Sigmoid colon (tissue), 7 donors: ENCODE results near the gene SPOPL. TPM values are rescaled to one million over a fixed set of nuclear protein-coding genes. Genes with fewer than 3 reads are reported as not detected.

Experiments used
- DNase-seq: peaks from one replicate; pipeline ENCODE4 v3.0.0-alpha.2; 2019
- H3K27ac ChIP-seq, 4 donors: fragments of 200-600 bp; sonication (generic); one replicate each; pipeline ENCODE4 v1.5.1; 2016 to 2019; ENCODE audit warnings: mild to moderate bottlenecking in 1 of 4
- H3K27me3 ChIP-seq, 3 donors: fragments of 200-600 bp; sonication (generic); one replicate each; pipeline ENCODE4 v1.5.1; 2019; ENCODE audit warnings: mild to moderate bottlenecking in 1 of 3
- H3K36me3 ChIP-seq, 4 donors: fragments of 200-600 bp; sonication (generic); one replicate each; pipeline ENCODE4 v1.5.1; 2016 to 2019
- H3K4me1 ChIP-seq, 4 donors: fragments of 200-600 bp; sonication (generic); one replicate each; pipeline ENCODE4 v1.5.1; 2017 to 2019
- H3K4me3 ChIP-seq, 4 donors: fragments of 200-600 bp; sonication (generic); one replicate each; pipeline ENCODE4 v1.5.1; 2017 to 2019; ENCODE audit warnings: mild to moderate bottlenecking in 2 of 4, moderate library complexity in 1 of 4
- H3K9me3 ChIP-seq, 4 donors: fragments of 200-600 bp in 3 of 4; sonication (generic) in 3 of 4; one replicate each; pipeline versions ENCODE4 v1.5.1 to v1.6.1; 2013 to 2019
- EP300 ChIP-seq, 4 donors: sonication (generic); formaldehyde crosslinking; IDR thresholded peaks; one replicate each; pipeline ENCODE4 v1.6.1; 2017; ENCODE audit warnings: antibody characterized with exemption in 4 of 4
- POLR2A ChIP-seq, 2 donors: fragments of 450-650 bp; IDR thresholded peaks; one replicate each; pipeline ENCODE4 v1.6.1; 2016; ENCODE audit warnings: antibody characterized with exemption in 2 of 2, mild to moderate bottlenecking in 2 of 2, moderate library complexity in 2 of 2
- POLR2AphosphoS5 ChIP-seq, 4 donors: sonication (generic); formaldehyde crosslinking; IDR thresholded peaks; one replicate each; pipeline ENCODE4 v1.6.1; 2017; ENCODE audit warnings: antibody characterized with exemption in 4 of 4
- WGBS, 2 donors: extraction: QIAGEN DNeasy Blood & Tissue Kit; methylation state at CpG; one replicate each; pipeline ENCODE4 v1.1.7; 2013; 5-methylcytosine and 5-hydroxymethylcytosine counted together
- intact Hi-C: fragments of 100-400 bp; cut with DNase I; formaldehyde crosslinking; loops from one replicate; pipeline ENCODE4 v1.15.1; 2023
- polyA plus RNA-seq, 3 donors: library from polyadenylated mRNA; stranded (reverse); fragments of 200-250 nt; gene quantifications; one replicate each; pipeline ENCODE4 v1.2.3, GENCODE V29; 2013
- total RNA-seq, 4 donors: library from RNA; depleted of rRNA; stranded (reverse); fragments of >200 nt; gene quantifications; one replicate each; pipeline ENCODE4 v1.1.0, GENCODE V29; 2016
- TF ChIP-seq, protein P1 (sequence below), 4 experiments: fragments of 450-650 bp in 3 of 4; fragments of 200-600 bp in 1 of 4; IDR thresholded peaks; one replicate each; pipeline ENCODE4 v1.5.1; 2016 to 2019; ENCODE audit warnings: antibody characterized with exemption in 4 of 4, mild to moderate bottlenecking in 3 of 4, moderate library complexity in 2 of 4
- donor health status: healthy with polysubstance abuse.
- donor health status: Bipolar disorder and iron deficiency.
- donor health status: healthy.

Gene SPOPL
- total and polyA plus RNA-seq, 7 donors, result 8.6 to 43.3 (median 29.1) TPM

DNA sequence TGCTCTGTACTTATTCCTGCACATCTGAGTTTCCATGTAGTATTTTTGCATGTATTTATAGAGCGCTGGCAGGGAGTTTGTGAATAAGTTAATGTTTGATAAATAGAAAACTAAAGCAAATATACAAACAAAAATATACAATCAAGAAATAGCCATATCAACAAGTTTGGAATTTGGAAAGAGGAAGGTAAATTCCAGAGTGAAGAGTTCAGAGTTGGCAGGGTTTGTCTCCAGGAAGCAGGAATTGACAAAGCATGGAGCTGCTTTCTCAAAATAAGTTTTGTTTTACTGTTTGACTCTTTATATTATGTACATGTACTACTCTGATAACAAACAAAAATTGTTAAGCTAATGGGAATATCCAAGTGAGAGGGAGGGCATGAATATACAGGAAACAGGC is 80.3 kb downstream of the SPOPL start:
- no peak overlapping the region for H3K4me3 ChIP-seq
- TF ChIP-seq POLR2A (IDR thresholded peaks at IDR 0.05) (no peak), POLR2AphosphoS5 (IDR thresholded peaks at IDR 0.05) (no peak), EP300 (IDR thresholded peaks at IDR 0.05) (no peak)
- TF ChIP-seq, protein P1, sequence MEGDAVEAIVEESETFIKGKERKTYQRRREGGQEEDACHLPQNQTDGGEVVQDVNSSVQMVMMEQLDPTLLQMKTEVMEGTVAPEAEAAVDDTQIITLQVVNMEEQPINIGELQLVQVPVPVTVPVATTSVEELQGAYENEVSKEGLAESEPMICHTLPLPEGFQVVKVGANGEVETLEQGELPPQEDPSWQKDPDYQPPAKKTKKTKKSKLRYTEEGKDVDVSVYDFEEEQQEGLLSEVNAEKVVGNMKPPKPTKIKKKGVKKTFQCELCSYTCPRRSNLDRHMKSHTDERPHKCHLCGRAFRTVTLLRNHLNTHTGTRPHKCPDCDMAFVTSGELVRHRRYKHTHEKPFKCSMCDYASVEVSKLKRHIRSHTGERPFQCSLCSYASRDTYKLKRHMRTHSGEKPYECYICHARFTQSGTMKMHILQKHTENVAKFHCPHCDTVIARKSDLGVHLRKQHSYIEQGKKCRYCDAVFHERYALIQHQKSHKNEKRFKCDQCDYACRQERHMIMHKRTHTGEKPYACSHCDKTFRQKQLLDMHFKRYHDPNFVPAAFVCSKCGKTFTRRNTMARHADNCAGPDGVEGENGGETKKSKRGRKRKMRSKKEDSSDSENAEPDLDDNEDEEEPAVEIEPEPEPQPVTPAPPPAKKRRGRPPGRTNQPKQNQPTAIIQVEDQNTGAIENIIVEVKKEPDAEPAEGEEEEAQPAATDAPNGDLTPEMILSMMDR (IDR thresholded peaks at IDR 0.05), result no peak
- DNase-seq, result no peak
- no peaks in the 10 kb centered on the region for H3K27me3 ChIP-seq
- WGBS, 2 donors, result 98 to 99% methylated on average over 1 of the region's 1 CpG
- intact Hi-C loops, result no loop called here
- H3K36me3 ChIP-seq, result peaks cover 0 to 24% (median 2%) of the 10 kb centered on the region in 4 donors
- H3K27ac ChIP-seq, result no peak overlapping the region
- peaks cover 0 to 8% (median 0%) of the 10 kb centered on the region in 4 donors for H3K9me3 ChIP-seq
- no peaks in the 10 kb centered on the region for H3K4me1 ChIP-seq

DNA sequence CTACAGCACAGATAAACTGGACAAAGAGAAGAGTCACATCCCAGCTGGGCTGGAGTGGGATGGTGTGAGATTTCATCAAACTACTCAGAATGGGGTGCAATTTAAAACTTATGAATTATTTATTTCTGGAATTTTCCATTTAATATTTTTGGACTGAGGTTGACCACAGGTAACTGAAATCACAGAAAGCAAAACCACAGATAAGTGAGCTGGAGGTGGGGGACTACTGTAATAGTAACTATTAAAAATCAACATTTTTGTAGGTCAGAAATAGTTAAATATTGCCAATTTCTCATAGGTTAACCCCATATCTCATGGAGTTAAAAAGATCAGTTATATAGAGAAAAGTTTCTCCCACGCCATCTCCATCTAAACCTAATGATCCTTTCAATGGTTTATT is 88.1 kb downstream of the SPOPL start:
- Histone ChIP-seq H3K27me3 (no peaks in the 10 kb centered on the region), H3K4me1 (no peaks in the 10 kb centered on the region), H3K4me3 (no peak overlapping the region), H3K9me3 (no peaks in the 10 kb centered on the region), H3K27ac (no peak overlapping the region), H3K36me3 (peaks cover 0 to 4% (median 0%) of the 10 kb centered on the region in 4 donors)
- intact Hi-C loops, result no loop called here
- WGBS, 2 donors, result 95 to 98% methylated on average over 1 of the region's 1 CpG
- DNase-seq, result no peak
- TF ChIP-seq EP300 (IDR thresholded peaks at IDR 0.05) (no peak), POLR2AphosphoS5 (IDR thresholded peaks at IDR 0.05) (no peak), POLR2A (IDR thresholded peaks at IDR 0.05) (no peak)
- TF ChIP-seq, protein P1 (IDR thresholded peaks at IDR 0.05), result no peak

GRCh38 chr2:138596403-138596802 is 94.8 kb downstream of the SPOPL start:
- no peak overlapping the region for H3K4me3 ChIP-seq
- peaks cover 0 to 15% (median 0%) of the 10 kb centered on the region in 4 donors for H3K36me3 ChIP-seq
- no peaks in the 10 kb centered on the region for H3K27me3 ChIP-seq
- no peaks in the 10 kb centered on the region for H3K9me3 ChIP-seq
- H3K27ac ChIP-seq, result no peak overlapping the region
- intact Hi-C loops, result no loop called here
- no peaks in the 10 kb centered on the region for H3K4me1 ChIP-seq
- no peak for DNase-seq
- 85 to 91% methylated on average over 3 of the region's 3 CpGs for WGBS, 2 donors
- TF ChIP-seq POLR2A (IDR thresholded peaks at IDR 0.05) (no peak), POLR2AphosphoS5 (IDR thresholded peaks at IDR 0.05) (no peak), EP300 (IDR thresholded peaks at IDR 0.05) (no peak)
- TF ChIP-seq, protein P1 (IDR thresholded peaks at IDR 0.05), result no peak

- no peaks in the 10 kb centered on the region for H3K9me3 ChIP-seq
- H3K27ac ChIP-seq, result no peak overlapping the region
- H3K36me3 ChIP-seq, result peaks cover 0 to under 1% (median 0%) of the 10 kb centered on the region in 4 donors
- H3K4me1 ChIP-seq, result no peaks in the 10 kb centered on the region
- H3K4me3 ChIP-seq, result no peak overlapping the region
- 96% methylated on average over 3 of the region's 3 CpGs for WGBS, 2 donors
- no peaks in the 10 kb centered on the region for H3K27me3 ChIP-seq
- TF ChIP-seq, protein P1 (IDR thresholded peaks at IDR 0.05), result no peak
- TF ChIP-seq POLR2AphosphoS5 (IDR thresholded peaks at IDR 0.05), result no peak
- intact Hi-C loops, result no loop called here
- DNase-seq, result no peak
Observed at GRCh38 chr2:138600732-138601457, 99.3 kb downstream of the SPOPL start.
